ENCODE measurements around the gene TIGD2. TPM values are rescaled to one million over a fixed set of nuclear protein-coding genes. Genes with fewer than 3 reads are reported as not detected.
"Not testable (repeated sequence)": the region's sequence is repeated elsewhere in the genome, so short reads cannot be mapped to it uniquely, and the experiment has no call there.

The TIGD2 gene
- polyA plus RNA-seq, 1 donor (not counting 4 experiments of a cell fraction or from before 2014, with no cell fraction given) = 5.3 TPM

DNA sequence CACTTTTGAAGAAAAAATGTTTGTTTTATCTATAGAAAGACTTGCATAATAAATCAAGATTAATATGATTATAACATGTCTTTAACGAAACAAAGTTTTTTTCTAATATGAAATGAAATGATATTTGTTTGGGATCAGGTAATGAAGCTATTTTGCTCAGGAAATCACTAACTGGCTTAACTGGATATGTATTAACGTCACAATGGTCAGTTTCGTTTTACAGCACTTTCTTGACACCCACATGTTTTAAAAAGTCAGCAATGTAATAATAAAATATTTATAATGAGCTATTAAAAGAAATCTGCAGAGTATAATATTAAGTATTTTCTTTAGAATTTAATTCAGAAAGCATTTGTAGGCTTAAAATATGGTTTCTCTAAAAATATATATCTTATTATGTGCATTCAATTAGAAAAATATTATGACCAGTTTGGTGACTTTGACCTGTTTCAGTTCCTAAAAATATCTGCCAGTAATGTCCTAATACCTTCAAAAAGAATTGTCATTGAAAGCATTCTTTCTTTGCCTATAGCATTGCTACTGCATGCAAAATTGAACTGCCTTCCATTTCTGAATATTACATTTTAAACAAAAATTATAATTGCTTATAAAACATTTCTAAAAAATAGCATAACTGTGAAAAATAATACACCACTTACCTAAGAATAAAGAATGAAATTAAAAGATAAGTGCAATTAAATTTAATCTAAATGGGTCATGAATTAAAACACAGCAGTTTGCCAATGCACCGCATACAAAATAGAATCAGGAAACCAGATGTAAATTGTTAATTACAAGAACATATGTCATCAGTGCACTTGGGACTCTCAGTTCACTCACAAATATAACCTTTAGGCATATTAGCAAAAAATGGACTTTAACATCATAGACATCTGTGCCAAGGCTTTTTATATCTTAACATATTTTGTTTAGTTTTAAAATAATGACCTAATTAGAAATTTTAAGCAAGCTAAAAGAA is 31.6 kb downstream of the TIGD2 start:
- no peak overlapping the region for H3K4me3 ChIP-seq (ENCODE audit: control insufficient read depth in 2 of 3, extremely low read depth in 1 of 3, insufficient read depth in 2 of 3, low read depth in 1 of 3, low read length in 3 of 3)
- H3K9ac ChIP-seq (ENCODE audit: control insufficient read depth, extremely low read depth, insufficient read depth, low read length) = no peak overlapping the region
- no peaks in the 10 kb centered on the region for H3K4me1 ChIP-seq (ENCODE audit: control insufficient read depth, extremely low read depth, insufficient read depth, low read length)
- H3K27ac ChIP-seq (ENCODE audit: control insufficient read depth, insufficient read depth, low read length) = no peak overlapping the region
- H3K79me2 ChIP-seq (ENCODE audit: control insufficient read depth, insufficient read depth, low read length) = no peaks in the 10 kb centered on the region
- no peak overlapping the region for H2AFZ ChIP-seq (ENCODE audit: control insufficient read depth, low read length)
- H4K20me1 ChIP-seq (ENCODE audit: control insufficient read depth, extremely low read depth, insufficient read depth, low read length) = no peaks in the 10 kb centered on the region
- no peaks in the 10 kb centered on the region for H3K27me3 ChIP-seq (ENCODE audit: control insufficient read depth, extremely low read depth, insufficient read depth, low read length)
- no peak for DNase-seq (ENCODE audit: low read depth, low spot score)
- TF ChIP-seq, protein P1, sequence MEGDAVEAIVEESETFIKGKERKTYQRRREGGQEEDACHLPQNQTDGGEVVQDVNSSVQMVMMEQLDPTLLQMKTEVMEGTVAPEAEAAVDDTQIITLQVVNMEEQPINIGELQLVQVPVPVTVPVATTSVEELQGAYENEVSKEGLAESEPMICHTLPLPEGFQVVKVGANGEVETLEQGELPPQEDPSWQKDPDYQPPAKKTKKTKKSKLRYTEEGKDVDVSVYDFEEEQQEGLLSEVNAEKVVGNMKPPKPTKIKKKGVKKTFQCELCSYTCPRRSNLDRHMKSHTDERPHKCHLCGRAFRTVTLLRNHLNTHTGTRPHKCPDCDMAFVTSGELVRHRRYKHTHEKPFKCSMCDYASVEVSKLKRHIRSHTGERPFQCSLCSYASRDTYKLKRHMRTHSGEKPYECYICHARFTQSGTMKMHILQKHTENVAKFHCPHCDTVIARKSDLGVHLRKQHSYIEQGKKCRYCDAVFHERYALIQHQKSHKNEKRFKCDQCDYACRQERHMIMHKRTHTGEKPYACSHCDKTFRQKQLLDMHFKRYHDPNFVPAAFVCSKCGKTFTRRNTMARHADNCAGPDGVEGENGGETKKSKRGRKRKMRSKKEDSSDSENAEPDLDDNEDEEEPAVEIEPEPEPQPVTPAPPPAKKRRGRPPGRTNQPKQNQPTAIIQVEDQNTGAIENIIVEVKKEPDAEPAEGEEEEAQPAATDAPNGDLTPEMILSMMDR (optimal IDR thresholded peaks at IDR 0.05 in 1 of 3, IDR thresholded peaks at IDR 0.05 in 1 of 3, conservative IDR thresholded peaks at IDR 0.05 in 1 of 3; ENCODE audit: extremely low read depth in 1 of 3, insufficient read depth in 2 of 3, low read length in 3 of 3) = no peak
- no peak for TF ChIP-seq EZH2 (IDR thresholded peaks at IDR 0.05; ENCODE audit: low read length)
- H3K9me3 ChIP-seq (ENCODE audit: control insufficient read depth, low read depth, low read length) = no peaks in the 10 kb centered on the region
- no peak for FAIRE-seq
- no peaks in the 10 kb centered on the region for H3K9me1 ChIP-seq (ENCODE audit: control insufficient read depth, extremely low read depth, insufficient read depth, low read length)
- no peak overlapping the region for H3K4me2 ChIP-seq (ENCODE audit: control insufficient read depth, extremely low read depth, insufficient read depth, low read depth, low read length)
- dilution Hi-C loops (cut with MboI; ENCODE audit: extremely low pct_ligation_motif_present, low sequenced_read_pairs) = no loop called here
- H3K36me3 ChIP-seq (ENCODE audit: control insufficient read depth in 2 of 2, extremely low read depth in 1 of 2, insufficient read depth in 2 of 2, low read length in 2 of 2) = no peaks in the 10 kb centered on the region

DNA sequence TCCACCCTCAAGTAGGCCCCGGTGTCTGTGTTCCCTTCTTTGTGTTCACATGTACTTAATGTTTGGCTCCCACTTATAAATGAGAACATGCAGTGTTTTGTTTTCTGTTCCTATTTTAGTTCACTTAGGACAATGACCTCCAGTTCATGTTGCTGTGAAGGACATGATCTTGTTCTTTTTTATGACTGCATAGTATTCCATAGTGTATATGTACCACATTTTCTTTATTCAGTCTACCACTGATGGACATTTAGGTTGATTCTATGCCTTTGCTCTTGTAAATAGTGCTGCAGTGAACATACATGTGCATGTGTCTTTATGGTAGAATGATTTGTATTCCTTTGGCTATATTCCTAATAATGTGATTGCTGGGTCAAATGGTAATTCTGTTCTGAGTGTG is 33.3 kb downstream of the TIGD2 start:
- H3K9ac ChIP-seq (ENCODE audit: control insufficient read depth, extremely low read depth, insufficient read depth, low read length); FAIRE-seq; dilution Hi-C loops (cut with MboI; ENCODE audit: extremely low pct_ligation_motif_present, low sequenced_read_pairs); H3K27ac ChIP-seq (ENCODE audit: control insufficient read depth, insufficient read depth, low read length); H3K4me2 ChIP-seq (ENCODE audit: control insufficient read depth, extremely low read depth, insufficient read depth, low read depth, low read length); H3K27me3 ChIP-seq (ENCODE audit: control insufficient read depth, extremely low read depth, insufficient read depth, low read length); H3K36me3 ChIP-seq (ENCODE audit: control insufficient read depth in 2 of 2, extremely low read depth in 1 of 2, insufficient read depth in 2 of 2, low read length in 2 of 2); H3K4me1 ChIP-seq (ENCODE audit: control insufficient read depth, extremely low read depth, insufficient read depth, low read length); DNase-seq (ENCODE audit: low read depth, low spot score); H3K9me3 ChIP-seq (ENCODE audit: control insufficient read depth, low read depth, low read length); H3K4me3 ChIP-seq (ENCODE audit: control insufficient read depth in 2 of 3, extremely low read depth in 1 of 3, insufficient read depth in 2 of 3, low read depth in 1 of 3, low read length in 3 of 3); H4K20me1 ChIP-seq (ENCODE audit: control insufficient read depth, extremely low read depth, insufficient read depth, low read length); H3K79me2 ChIP-seq (ENCODE audit: control insufficient read depth, insufficient read depth, low read length); H2AFZ ChIP-seq (ENCODE audit: control insufficient read depth, low read length); H3K9me1 ChIP-seq (ENCODE audit: control insufficient read depth, extremely low read depth, insufficient read depth, low read length): not testable (repeated sequence)
